Endothelial cell of umbilical vein (primary cell): ENCODE measurements around the gene SLC4A1AP. TPM values are rescaled to one million over a fixed set of nuclear protein-coding genes. Genes with fewer than 3 reads are reported as not detected.

Experiments used
- BruUV-seq: library from RNA; stranded (reverse); fragments of 400-500 nt; replicated peaks from 2 replicates; lab custom pipeline; 2021; lab: Mats Ljungman, UMichigan
- CTCF ChIA-PET: fragments of 300-600, 350-600 bp; sonication (Branson Sonifier 250); formaldehyde crosslinking; loops from one replicate; lab custom pipeline; 2021; ENCODE audit warnings: antibody characterized with exemption, inconsistent platforms; lab: Charles Lee
- POLR2A ChIA-PET: fragments of 300-600, 350-600 bp; sonication (Branson Sonifier 250); formaldehyde crosslinking; loops from one replicate; lab custom pipeline; 2021; ENCODE audit warnings: antibody characterized with exemption, inconsistent platforms; lab: Charles Lee
- DNase-seq: peaks from one replicate; pipeline ENCODE4 v3.0.0-alpha.2; 2011; ENCODE audit warnings: low read depth, low spot score
- FAIRE-seq: peaks from 2 replicates; lab custom pipeline; 2011; peaks lifted over from hg19 to GRCh38; lab: Jason Lieb, UNC
- H2AFZ ChIP-seq: 2 replicates; pipeline ENCODE4 v1.6.0; 2012; ENCODE audit warnings: low read depth, low read length, control low read depth, inconsistent platforms
- H3K27ac ChIP-seq: 2 replicates; pipeline ENCODE4 v1.5.1; 2011; ENCODE audit warnings: low read depth, mild to moderate bottlenecking, control low read depth, low read length, moderate library complexity; ENCODE audit not compliant: insufficient read depth
- H3K27me3 ChIP-seq, 2 experiments: 2 replicates each; pipeline versions ENCODE4 v1.6.0 to v1.6.1; 2011; ENCODE audit warnings: low read length in 2 of 2, mixed read lengths in 1 of 2; ENCODE audit not compliant: control insufficient read depth in 2 of 2, insufficient read depth in 2 of 2
- H3K36me3 ChIP-seq, 2 experiments: 2 replicates in 1 of 2; 3 replicates in 1 of 2; pipeline ENCODE4 v1.5.1; 2011; ENCODE audit warnings: low read length in 2 of 2, mild to moderate bottlenecking in 1 of 2, moderate library complexity in 1 of 2; ENCODE audit not compliant: control insufficient read depth in 2 of 2, insufficient read depth in 2 of 2; ENCODE audit errors: extremely low read depth in 1 of 2
- H3K4me1 ChIP-seq: 3 replicates; pipeline ENCODE4 v1.5.1; 2011; ENCODE audit warnings: mild to moderate bottlenecking, low read length; ENCODE audit not compliant: control insufficient read depth, insufficient read depth; ENCODE audit errors: extremely low read depth
- H3K4me2 ChIP-seq: 2 replicates; pipeline ENCODE4 v1.6.1; 2011; ENCODE audit warnings: low read length, control low read depth, mixed read lengths; ENCODE audit not compliant: insufficient read depth
- H3K4me3 ChIP-seq, 3 experiments: fragments of 200-600 bp in 1 of 3; sonication (generic), shearing (Covaris generic) in 1 of 3; replicated peaks in 1 of 3; 2 replicates each; pipeline ENCODE4 v1.5.1; 2011 to 2016; ENCODE audit warnings: control low read depth in 3 of 3, low read length in 3 of 3, mild to moderate bottlenecking in 2 of 3, inconsistent platforms in 1 of 3, low read depth in 1 of 3, moderate library complexity in 1 of 3; ENCODE audit not compliant: insufficient read depth in 1 of 3
- H3K79me2 ChIP-seq: 2 replicates; pipeline ENCODE4 v1.6.0; 2012; ENCODE audit warnings: low read length, inconsistent platforms; ENCODE audit not compliant: control insufficient read depth, insufficient read depth
- H3K9ac ChIP-seq: replicated peaks from 2 replicates; pipeline ENCODE3; 2011; ENCODE audit warnings: low read length, control low read depth; ENCODE audit not compliant: insufficient read depth; ENCODE audit errors: extremely low read depth
- H3K9me1 ChIP-seq: replicated peaks from 3 replicates; pipeline ENCODE4 v1.6.0; 2011; ENCODE audit warnings: mild to moderate bottlenecking, low read length; ENCODE audit not compliant: control insufficient read depth, insufficient read depth; ENCODE audit errors: extremely low read depth
- H3K9me3 ChIP-seq: replicated peaks from 2 replicates; pipeline ENCODE4 v1.5.1; 2012; ENCODE audit warnings: low read length, inconsistent platforms; ENCODE audit not compliant: control insufficient read depth, insufficient read depth
- H4K20me1 ChIP-seq: replicated peaks from 2 replicates; pipeline ENCODE3; 2011; ENCODE audit warnings: mild to moderate bottlenecking, low read length; ENCODE audit not compliant: control insufficient read depth, insufficient read depth; ENCODE audit errors: extremely low read depth
- CTCF ChIP-seq, 2 donors: IDR thresholded peaks; 1 replicate in 1 of 2; 2 replicates in 1 of 2; pipeline ENCODE4 v1.5.1; 2011; ENCODE audit warnings: low read length in 2 of 2, mild to moderate bottlenecking in 2 of 2, moderate library complexity in 2 of 2, control low read depth in 1 of 2, inconsistent platforms in 1 of 2, low read depth in 1 of 2; ENCODE audit not compliant: insufficient read depth in 1 of 2; ENCODE audit errors: extremely low read depth in 1 of 2
- EZH2 ChIP-seq: IDR thresholded peaks from 2 replicates; pipeline ENCODE4 v1.6.1; 2012; ENCODE audit warnings: borderline replicate concordance, low read depth, mild to moderate bottlenecking, moderate library complexity, low read length, inconsistent platforms; ENCODE audit not compliant: severe bottlenecking
- FOS ChIP-seq: IDR thresholded peaks from 2 replicates; pipeline ENCODE4 v1.6.1; 2011; ENCODE audit warnings: mild to moderate bottlenecking, low read length, moderate library complexity, borderline replicate concordance; ENCODE audit not compliant: insufficient read depth
- GATA2 ChIP-seq: IDR thresholded peaks from 2 replicates; pipeline ENCODE4 v1.7.0; 2011; ENCODE audit warnings: low read depth, mild to moderate bottlenecking, moderate library complexity, mixed read lengths, low read length; ENCODE audit not compliant: insufficient read length, insufficient read depth
- JUN ChIP-seq: IDR thresholded peaks from 2 replicates; pipeline ENCODE4 v1.6.1; 2011; ENCODE audit warnings: borderline replicate concordance, low read depth; ENCODE audit not compliant: insufficient read length, insufficient read depth
- MAX ChIP-seq: IDR thresholded peaks from 2 replicates; pipeline ENCODE4 v1.6.1; 2011; ENCODE audit not compliant: insufficient read depth, insufficient read length
- MYC ChIP-seq: IDR thresholded peaks from one replicate; pipeline ENCODE4 v1.6.1; 2011; ENCODE audit warnings: mild to moderate bottlenecking, low read depth, low read length
- POLR2A ChIP-seq: IDR thresholded peaks from 2 replicates; pipeline ENCODE4 v1.6.1; 2012; ENCODE audit warnings: low read depth, mild to moderate bottlenecking, control low read depth, low read length
- POLR2AphosphoS5 ChIP-seq: IDR thresholded peaks from 2 replicates; pipeline ENCODE4 v1.6.1; 2012; ENCODE audit warnings: low read depth, mild to moderate bottlenecking, control low read depth, low read length, moderate library complexity; ENCODE audit not compliant: insufficient read depth
- dilution Hi-C: fragments of 300-500 bp; cut with MboI; formaldehyde crosslinking; loops from one replicate; pipeline ENCODE4 v1.15.0; 2019; ENCODE audit warnings: low sequenced_read_pairs; ENCODE audit not compliant: extremely low pct_ligation_motif_present
- intact Hi-C: fragments of 100-400 bp; cut with micrococcal nuclease; formaldehyde crosslinking; loops from one replicate; pipeline ENCODE4 v1.10.0; 2022
- polyA plus RNA-seq, 4 experiments: library from polyadenylated mRNA; depleted of rRNA in 3 of 4; stranded (reverse) in 3 of 4; unstranded in 1 of 4; fragments of >200 nt; gene quantifications; 2 replicates each; pipeline versions ENCODE4 v1.2.1 to v1.2.3, GENCODE V29; 2011 to 2012; ENCODE audit warnings: missing spikeins in 1 of 4
- small RNA-seq: library from RNA; depleted of rRNA; stranded (forward); fragments of <200 nt; gene quantifications from one replicate; pipeline ENCODE3, GENCODE V24; 2012; ENCODE audit warnings: low replicate concordance, low read depth; ENCODE audit not compliant: insufficient read depth, insufficient read length
- total RNA-seq: library from RNA; stranded (reverse); gene quantifications from 2 replicates; pipeline ENCODE4 v1.2.3, GENCODE V29; 2021

The SLC4A1AP gene
- total and polyA plus RNA-seq, 2 donors (not counting 3 experiments of a cell fraction or from before 2014, with no cell fraction given), result 9.5 to 28.4 TPM

- peaks cover 10% of the 10 kb centered on the region for H3K4me1 ChIP-seq
- intact Hi-C loops, result no loop called here
- DNase-seq (no peak), FAIRE-seq (no peak)
- H3K27me3 ChIP-seq, result no peaks in the 10 kb centered on the region
- ChIA-PET CTCF (interaction anchor here (0.6 to 2.0 kb wide), 2 partner anchors 19 to 641 kb away, joined by 3 to 10 read pairs; no protein-coding TSS in a partner anchor), POLR2A (no interaction called here)
- no peaks in the 10 kb centered on the region for H3K36me3 ChIP-seq
- no peaks in the 10 kb centered on the region for H4K20me1 ChIP-seq
- no peaks in the 10 kb centered on the region for H3K79me2 ChIP-seq
- H2AFZ ChIP-seq, result no peak overlapping the region
- H3K9ac ChIP-seq, result no peak overlapping the region
- no peaks in the 10 kb centered on the region for H3K9me1 ChIP-seq
- H3K9me3 ChIP-seq, result no peaks in the 10 kb centered on the region
- BruUV-seq, result no TSS peak
- H3K27ac ChIP-seq, result no peak overlapping the region
- H3K4me2 ChIP-seq, result no peak overlapping the region
- TF ChIP-seq JUN (no peak), MYC (no peak), GATA2 (no peak), POLR2A (no peak), FOS (no peak), CTCF (IDR thresholded peaks at IDR 0.05; ENCODE audit: extremely low read depth in 1 of 2, insufficient read depth in 1 of 2, low read depth in 1 of 2, low read length in 2 of 2) (no peak), MAX (no peak), POLR2AphosphoS5 (no peak), EZH2 (no peak)
- no peak overlapping the region for H3K4me3 ChIP-seq
- dilution Hi-C loops, result loop anchor here (25.0 kb wide), 1 partner anchor 670 kb away; no protein-coding TSS in a partner anchor
Observed at GRCh38 chr2:27742571-27742970, 78.9 kb downstream of the SLC4A1AP start.

Small RNA genes lying within 50 kb of the gene (small RNA-seq; reads per million reads assigned to genes)
- gene RF00340, result not detected

Other genes starting within 250 kb of the SLC4A1AP start
- 118 and 130 TPM in 2 replicates for gene NRBP1, start 235.3 kb upstream of the SLC4A1AP start, total RNA-seq
- 169 and 190 TPM in 2 replicates for gene NRBP1, start 235.3 kb upstream of the SLC4A1AP start, polyA plus RNA-seq
- gene KRTCAP3, start 221.5 kb upstream of the SLC4A1AP start, total RNA-seq, result 4.0 and 4.6 TPM in 2 replicates
- gene KRTCAP3, start 221.5 kb upstream of the SLC4A1AP start, polyA plus RNA-seq, result 2.1 and 2.2 TPM in 2 replicates
- gene IFT172, start 174.1 kb upstream of the SLC4A1AP start, total RNA-seq, result 34.1 and 35.6 TPM in 2 replicates
- 25.8 and 29.4 TPM in 2 replicates for gene IFT172, start 174.1 kb upstream of the SLC4A1AP start, polyA plus RNA-seq
- gene FNDC4, start 168.7 kb upstream of the SLC4A1AP start, total RNA-seq, result 15.5 and 20.0 TPM in 2 replicates
- gene FNDC4, start 168.7 kb upstream of the SLC4A1AP start, polyA plus RNA-seq, result 19.0 and 22.3 TPM in 2 replicates
- 0.27 and 1.2 TPM in 2 replicates for gene GCKR, start 167.1 kb upstream of the SLC4A1AP start, total RNA-seq
- gene GCKR, start 167.1 kb upstream of the SLC4A1AP start, polyA plus RNA-seq, result 0.33 and 0.52 TPM in 2 replicates
- 28.0 and 37.0 TPM in 2 replicates for gene ZNF512, start 80.8 kb upstream of the SLC4A1AP start, total RNA-seq
- 13.1 and 17.8 TPM in 2 replicates for gene ZNF512, start 80.8 kb upstream of the SLC4A1AP start, polyA plus RNA-seq
- 1.7 and 3.3 TPM in 2 replicates for gene CCDC121, start 34.9 kb upstream of the SLC4A1AP start, total RNA-seq
- 0.92 and 1.2 TPM in 2 replicates for gene CCDC121, start 34.9 kb upstream of the SLC4A1AP start, polyA plus RNA-seq
- 41.5 and 45.5 TPM in 2 replicates for gene GPN1, start 34.8 kb upstream of the SLC4A1AP start, total RNA-seq
- gene GPN1, start 34.8 kb upstream of the SLC4A1AP start, polyA plus RNA-seq, result 33.2 and 35.4 TPM in 2 replicates
- 30.2 and 30.3 TPM in 2 replicates for gene SUPT7L, start 275 bp upstream of the SLC4A1AP start, total RNA-seq
- 39.3 and 44.5 TPM in 2 replicates for gene SUPT7L, start 275 bp upstream of the SLC4A1AP start, polyA plus RNA-seq
- 96.7 and 97.4 TPM in 2 replicates for gene MRPL33, start 107.8 kb downstream of the SLC4A1AP start, total RNA-seq
- 22.7 and 36.1 TPM in 2 replicates for gene MRPL33, start 107.8 kb downstream of the SLC4A1AP start, polyA plus RNA-seq
- gene RBKS, start 226.5 kb downstream of the SLC4A1AP start, total RNA-seq, result 0.64 and 0.74 TPM in 2 replicates
- 1.0 and 1.8 TPM in 2 replicates for gene RBKS, start 226.5 kb downstream of the SLC4A1AP start, polyA plus RNA-seq
- gene BABAM2, start 226.8 kb downstream of the SLC4A1AP start, total RNA-seq, result 26.9 and 27.6 TPM in 2 replicates
- gene BABAM2, start 226.8 kb downstream of the SLC4A1AP start, polyA plus RNA-seq, result 19.5 and 19.9 TPM in 2 replicates